Ovary (tissue), 9 donors: ENCODE measurements around the gene FEM1B. TPM values are rescaled to one million over a fixed set of nuclear protein-coding genes. Genes with fewer than 3 reads are reported as not detected.

Experiments
- DNase-seq, 5 donors: peaks; one replicate each; pipeline ENCODE4 v3.0.0-alpha.2; 2019 to 2020
- H3K27ac ChIP-seq, 2 donors: fragments of 200-600 bp; one replicate each; pipeline versions ENCODE4 v1.5.1 to v1.8.0; 2019 to 2022
- H3K27me3 ChIP-seq: fragments of 200-600 bp; one replicate; pipeline ENCODE4 v1.8.0; 2022
- H3K36me3 ChIP-seq: fragments of 200-600 bp; sonication (generic); one replicate; pipeline ENCODE4 v1.5.1; 2019
- H3K4me1 ChIP-seq: one replicate; pipeline ENCODE4 v1.8.1; 2013; ENCODE audit warnings: mild to moderate bottlenecking, moderate library complexity; ENCODE audit not compliant: insufficient read depth
- H3K4me3 ChIP-seq: fragments of 200-600 bp; sonication (generic); one replicate; pipeline ENCODE4 v1.5.1; 2017
- H3K9me3 ChIP-seq, 2 donors: fragments of 200-600 bp in 1 of 2; sonication (generic) in 1 of 2; one replicate each; pipeline versions ENCODE4 v1.5.1 to v1.8.1; 2013 to 2019; ENCODE audit warnings: mild to moderate bottlenecking in 1 of 2, moderate library complexity in 1 of 2
- CTCF ChIP-seq, 3 donors: fragments of 450-650 bp in 2 of 3; fragments of 200-600 bp in 1 of 3; IDR thresholded peaks; one replicate each; pipeline versions ENCODE4 v1.5.1 to v1.8.0; 2016 to 2022; ENCODE audit warnings: antibody characterized with exemption in 3 of 3, mild to moderate bottlenecking in 1 of 3
- EP300 ChIP-seq: sonication (generic); formaldehyde crosslinking; IDR thresholded peaks from one replicate; pipeline ENCODE4 v1.6.1; 2017; ENCODE audit warnings: antibody characterized with exemption
- POLR2A ChIP-seq: fragments of 450-650 bp; IDR thresholded peaks from one replicate; pipeline ENCODE4 v1.6.1; 2017; ENCODE audit warnings: antibody characterized with exemption, mild to moderate bottlenecking, moderate library complexity
- WGBS, 3 donors: extraction: QIAGEN DNeasy Blood & Tissue Kit in 1 of 3; methylation state at CpG; one replicate each; pipeline versions ENCODE4 v1.1.5 to v1.1.7; 2013 to 2017; 5-methylcytosine and 5-hydroxymethylcytosine counted together
- intact Hi-C, 4 donors: fragments of 100-400 bp; cut with DNase I; formaldehyde crosslinking; loops; one replicate each; pipeline versions ENCODE4 v1.11.0 to v1.15.1; 2022 to 2023
- polyA plus RNA-seq, 2 donors: library from polyadenylated mRNA; stranded (reverse); fragments of 200-250 nt in 1 of 2; fragments of 350-450 nt in 1 of 2; fragmentation: Illumina TruSeq in 1 of 2; extraction: RNeasy Lipid Tissue Mini Kit (QIAGEN cat#74804) in 1 of 2; gene quantifications; one replicate each; pipeline ENCODE4 v1.2.3, GENCODE V29; 2013 to 2014
- total RNA-seq, 7 donors: library from RNA; depleted of rRNA in 2 of 7; stranded (reverse); fragments of >200 nt in 2 of 7; fragmentation: NEBNext Ultra II Directional in 3 of 7; extraction: Animal tissue kit (Norgen Biotek cat#: 25700) in 3 of 7; gene quantifications; one replicate each; pipeline versions ENCODE4 v1.1.0 to v1.2.4, GENCODE V29; 2016 to 2023
- donor health status: DM: no; HTN: no; CAD: no; lungs with moderate emphysema.
- donor health status: DM: no; HTN: no; CAD: no.
- donor health status: Bipolar disorder and iron deficiency.
- donor health status: DM: yes; HTN: yes; CAD: no.
- donor health status: DM: no; HTN: no; CAD: no.
- donor health status: DM: yes; HTN: yes; CAD: no.

FEM1B gene
- total and polyA plus RNA-seq, 9 donors = 15.8 to 83.2 (median 54.8) TPM

- Histone ChIP-seq H3K9me3 (no peaks in the 10 kb centered on the region), H3K4me1 (peaks cover 2% of the 10 kb centered on the region), H3K4me3 (no peak overlapping the region), H3K27ac (no peak overlapping the region), H3K36me3 (no peaks in the 10 kb centered on the region), H3K27me3 (peaks cover 2% of the 10 kb centered on the region)
- TF ChIP-seq CTCF (IDR thresholded peaks at IDR 0.05) (no peak), POLR2A (no peak), EP300 (no peak)
- WGBS, 3 donors = 7 to 16% (median 8%) methylated on average over 3 of the region's 3 CpGs
- DNase-seq = no peak
- intact Hi-C loops = no loop called here
These were observed 9.1 kb upstream of the FEM1B start for GRCh38 chr15:68268405-68268804.

- TF ChIP-seq POLR2A (peak; percentile 9), EP300 (no peak)
- DNase-seq = peak in 4 of 5 donors; percentile 31 to 45 (median 38)
- no peaks in the 10 kb centered on the region for H3K27me3 ChIP-seq
- peaks cover 5% of the 10 kb centered on the region for H3K4me1 ChIP-seq
- intact Hi-C loops = no loop called here
- H3K9me3 ChIP-seq = no peaks in the 10 kb centered on the region
- no peaks in the 10 kb centered on the region for H3K36me3 ChIP-seq
- peak overlapping the region; percentile 15 to 19 for H3K27ac ChIP-seq
- WGBS, 3 donors = 16 to 21% (median 20%) methylated on average over 11 of the region's 11 CpGs
- H3K4me3 ChIP-seq = no peak overlapping the region
These were observed 5.6 kb upstream of the FEM1B start for GRCh38 chr15:68271854-68272471.

GRCh38 chr15:68272721-68273271 is 4.7 kb upstream of the FEM1B start:
- no peaks in the 10 kb centered on the region for H3K27me3 ChIP-seq
- H3K27ac ChIP-seq = no peak overlapping the region
- H3K4me3 ChIP-seq = no peak overlapping the region
- DNase-seq = no peak
- intact Hi-C loops = no loop called here
- H3K9me3 ChIP-seq = no peaks in the 10 kb centered on the region
- TF ChIP-seq EP300 = no peak
- TF ChIP-seq POLR2A = no peak
- no peak for TF ChIP-seq CTCF (IDR thresholded peaks at IDR 0.05)
- H3K4me1 ChIP-seq = peaks cover 5% of the 10 kb centered on the region
- 70 to 82% (median 75%) methylated on average over 1 of the region's 1 CpG for WGBS, 3 donors
- no peaks in the 10 kb centered on the region for H3K36me3 ChIP-seq

- H3K4me1 ChIP-seq = peaks cover 7% of the 10 kb centered on the region
- H3K9me3 ChIP-seq = no peaks in the 10 kb centered on the region
- TF ChIP-seq EP300 (no peak), POLR2A (no peak), CTCF (IDR thresholded peaks at IDR 0.05) (no peak)
- intact Hi-C loops = no loop called here
- H3K36me3 ChIP-seq = no peaks in the 10 kb centered on the region
- no peaks in the 10 kb centered on the region for H3K27me3 ChIP-seq
- H3K4me3 ChIP-seq = no peak overlapping the region
- no peak overlapping the region for H3K27ac ChIP-seq
- WGBS, 3 donors = 73 to 75% (median 74%) methylated on average over 5 of the region's 5 CpGs
- DNase-seq = no peak
These were observed 3.2 kb upstream of the FEM1B start for GRCh38 chr15:68274201-68274848.
